Stomach (tissue), 4 donors: ENCODE measurements around the gene CCDC6.
"Not testable (repeated sequence)": the region's sequence is repeated elsewhere in the genome, so short reads cannot be mapped to it uniquely, and the experiment has no call there.

ENCODE experiments used
- CTCF ChIP-seq, 7 experiments: fragments of 450-650 bp in 4 of 7; fragments of 200-600 bp in 3 of 7; sonication (generic) in 3 of 7; IDR thresholded peaks; one replicate each; pipeline ENCODE4 v1.5.1; 2016 to 2019; ENCODE audit warnings: antibody characterized with exemption in 7 of 7, control low read depth in 2 of 7, mild to moderate bottlenecking in 1 of 7
- EP300 ChIP-seq: sonication (generic); formaldehyde crosslinking; IDR thresholded peaks from one replicate; pipeline ENCODE4 v1.6.1; 2017; ENCODE audit warnings: antibody characterized with exemption
- POLR2AphosphoS5 ChIP-seq, 3 donors: sonication (generic); formaldehyde crosslinking; IDR thresholded peaks; one replicate each; pipeline ENCODE4 v1.6.1; 2016; ENCODE audit warnings: antibody characterized with exemption in 3 of 3

- TF ChIP-seq POLR2AphosphoS5 (IDR thresholded peaks at IDR 0.05); EP300; CTCF (IDR thresholded peaks at IDR 0.05): not testable (repeated sequence)
Observed at GRCh38 chr10:59787032-59787431, 119.3 kb downstream of the CCDC6 start.
